Anterior cingulate cortex (tissue), 58 donors: ENCODE measurements around the gene DQX1.
A peak's percentile ranks its signal among the peaks of the same experiment; 100 is the strongest.
"Not testable (repeated sequence)": the region's sequence is repeated elsewhere in the genome, so short reads cannot be mapped to it uniquely, and the experiment has no call there.

ENCODE experiments used
- DNase-seq, 58 donors: peaks; one replicate each; lab custom pipeline; 2025; lab: John Stamatoyannopoulos, UW

The DQX1 gene

GRCh38 chr2:74499267-74499939 lies 26.6 kb downstream of the DQX1 start, which contains the start of gene LBX2:
LBX2 (minus strand) TSS chr2:74499603; CDS start chr2:74499537, 66 bp downstream.
- no peak for DNase-seq

- DNase-seq = no peak
Measured at GRCh38 chr2:74498500-74499266, 27.3 kb downstream of the DQX1 start.

GRCh38 chr2:74497777-74498499 lies 28.1 kb downstream of the DQX1 start:
- no peak for DNase-seq

GRCh38 chr2:74496997-74497776 lies 28.8 kb downstream of the DQX1 start:
- no peak for DNase-seq

GRCh38 chr2:74495440-74495839 lies 30.6 kb downstream of the DQX1 start:
- DNase-seq = no peak

- no peak for DNase-seq
Measured at GRCh38 chr2:74493546-74493945, 32.5 kb downstream of the DQX1 start.

- no peak for DNase-seq
Measured at GRCh38 chr2:74491648-74492544, 34.1 kb downstream of the DQX1 start.

GRCh38 chr2:74489906-74490305 lies 36.1 kb downstream of the DQX1 start:
- DNase-seq = no peak

GRCh38 chr2:74488643-74489481 lies 37.2 kb downstream of the DQX1 start:
- DNase-seq = no peak

- DNase-seq = no peak
Measured at GRCh38 chr2:74486141-74486540, 39.9 kb downstream of the DQX1 start.

- not testable (repeated sequence) for DNase-seq
Measured at GRCh38 chr2:74483675-74484164, 42.3 kb downstream of the DQX1 start.

- DNase-seq = peak; percentile 85 to 100 (median 95)
Measured at GRCh38 chr2:74482801-74483674, 43.0 kb downstream of the DQX1 start, which contains the start of the genes CCDC142 and TTC31. CCDC142 (minus strand) TSS chr2:74482998; CDS start chr2:74482837, 161 bp downstream. TTC31 (plus strand) TSS chr2:74483081; CDS start chr2:74483096, 15 bp downstream.

GRCh38 chr2:74481961-74482800 lies 43.9 kb downstream of the DQX1 start:
- DNase-seq = peak in 15 of 58 donors; percentile 51 to 84 (median 71)

- DNase-seq = no peak
Measured at GRCh38 chr2:74481431-74481830, 44.6 kb downstream of the DQX1 start.

GRCh38 chr2:74474899-74475298 lies 51.1 kb downstream of the DQX1 start:
- no peak for DNase-seq

GRCh38 chr2:74474481-74474880 lies 51.5 kb downstream of the DQX1 start:
- DNase-seq = no peak
